Trophoblast cell (in vitro differentiated cells and primary cell): Measurements from ENCODE around the gene CD4.
A peak's percentile ranks its signal among the peaks of the same experiment; 100 is the strongest.

Experiments used
- DNase-seq, 2 donors: peaks; one replicate each; pipeline ENCODE4 v3.0.0-alpha.2; 2016
- H2AFZ ChIP-seq: 2 replicates; pipeline ENCODE4 v1.6.1; 2013; ENCODE audit warnings: low read length, moderate library complexity, mild to moderate bottlenecking; ENCODE audit not compliant: insufficient read depth, poor library complexity
- H2AK5ac ChIP-seq: 2 replicates; pipeline ENCODE4 v1.6.1; 2013; ENCODE audit warnings: mild to moderate bottlenecking, low read length
- H2BK120ac ChIP-seq: 2 replicates; pipeline ENCODE4 v1.6.1; 2013; ENCODE audit warnings: low read length, mild to moderate bottlenecking, moderate library complexity; ENCODE audit not compliant: insufficient read depth, poor library complexity
- H2BK12ac ChIP-seq: 2 replicates; pipeline ENCODE4 v1.6.1; 2013; ENCODE audit warnings: mild to moderate bottlenecking, low read length, moderate library complexity
- H2BK5ac ChIP-seq: 2 replicates; pipeline ENCODE4 v1.6.1; 2013; ENCODE audit warnings: low read length, low read depth, moderate library complexity, mild to moderate bottlenecking; ENCODE audit not compliant: poor library complexity
- H3K14ac ChIP-seq: 2 replicates; pipeline ENCODE4 v1.6.1; 2013; ENCODE audit warnings: mild to moderate bottlenecking, low read length
- H3K18ac ChIP-seq: 2 replicates; pipeline ENCODE4 v1.6.1; 2013; ENCODE audit warnings: mild to moderate bottlenecking, low read length
- H3K23ac ChIP-seq: 2 replicates; pipeline ENCODE4 v1.6.1; 2013; ENCODE audit warnings: low read length
- H3K27ac ChIP-seq: 2 replicates; pipeline ENCODE4 v1.5.1; 2013; ENCODE audit warnings: low read depth, mild to moderate bottlenecking, inconsistent platforms, low read length, moderate library complexity
- H3K27me3 ChIP-seq: 2 replicates; pipeline ENCODE4 v1.6.1; 2013; ENCODE audit warnings: inconsistent platforms, mild to moderate bottlenecking, low read length, moderate library complexity; ENCODE audit not compliant: insufficient read depth
- H3K36me3 ChIP-seq, 2 experiments: 1 replicate in 1 of 2; 2 replicates in 1 of 2; pipeline ENCODE4 v1.6.1; 2013; ENCODE audit warnings: low read length in 2 of 2, mild to moderate bottlenecking in 2 of 2, moderate library complexity in 1 of 2; ENCODE audit not compliant: insufficient read depth in 2 of 2, control insufficient read depth in 1 of 2
- H3K4ac ChIP-seq: 2 replicates; pipeline ENCODE4 v1.6.1; 2013; ENCODE audit warnings: low read depth, mild to moderate bottlenecking, low read length, moderate library complexity
- H3K4me1 ChIP-seq, 2 experiments: 1 replicate in 1 of 2; 2 replicates in 1 of 2; pipeline ENCODE4 v1.6.1; 2013; ENCODE audit warnings: low read length in 2 of 2, mild to moderate bottlenecking in 2 of 2, moderate library complexity in 1 of 2; ENCODE audit not compliant: insufficient read depth in 2 of 2, control insufficient read depth in 1 of 2
- H3K4me2 ChIP-seq: 2 replicates; pipeline ENCODE4 v1.6.1; 2013; ENCODE audit warnings: inconsistent platforms, mild to moderate bottlenecking, low read length, moderate library complexity
- H3K4me3 ChIP-seq: 2 replicates; pipeline ENCODE4 v1.5.1; 2013; ENCODE audit warnings: mild to moderate bottlenecking, low read depth, low read length, inconsistent platforms
- H3K79me1 ChIP-seq: one replicate; pipeline ENCODE4 v1.6.1; 2013; ENCODE audit warnings: low read length
- H3K79me2 ChIP-seq: 2 replicates; pipeline ENCODE4 v1.6.1; 2013; ENCODE audit warnings: low read length, mild to moderate bottlenecking; ENCODE audit not compliant: control insufficient read depth, insufficient read depth, poor library complexity
- H3K9ac ChIP-seq: 2 replicates; pipeline ENCODE4 v1.6.1; 2013; ENCODE audit warnings: mild to moderate bottlenecking, low read length
- H3K9me3 ChIP-seq: 2 replicates; pipeline ENCODE4 v1.6.1; 2013; ENCODE audit warnings: low read depth, mild to moderate bottlenecking, control low read depth, inconsistent platforms, low read length; ENCODE audit not compliant: insufficient read depth
- H4K12ac ChIP-seq: 2 replicates; pipeline ENCODE4 v1.6.1; 2013; ENCODE audit warnings: low read depth, mild to moderate bottlenecking, low read length, moderate library complexity
- H4K8ac ChIP-seq: 2 replicates; pipeline ENCODE4 v1.6.1; 2013; ENCODE audit warnings: low read depth, mild to moderate bottlenecking, low read length, moderate library complexity
- H4K91ac ChIP-seq: one replicate; pipeline ENCODE4 v1.6.1; 2013; ENCODE audit warnings: low read depth, mild to moderate bottlenecking, low read length, moderate library complexity
- WGBS: extraction: QIAGEN DNeasy Blood & Tissue Kit; methylation state at CpG from one replicate; pipeline ENCODE4 v1.1.7; 2013; ENCODE audit warnings: missing lambda C conversion rate; ENCODE audit not compliant: insufficient read length, insufficient coverage; ENCODE audit errors: extremely low coverage; 5-methylcytosine and 5-hydroxymethylcytosine counted together

The CD4 gene

GRCh38 chr12:6867413-6868210 is 78.3 kb downstream of the CD4 start, which contains the start of gene TPI1:
Gene TPI1 (plus strand): TSS chr12:6867531. CDS start chr12:6867567, 36 bp downstream.
- peak within 1 kb of the TSS; percentile 92 for H4K91ac ChIP-seq
- WGBS = no CpG with 5 or more reads among the region's 86 CpGs
- peaks cover 16% of the 10 kb centered on the region for H3K79me2 ChIP-seq
- H3K4me1 ChIP-seq = peaks cover 17 to 23% of the 10 kb centered on the region in 2 experiments
- peak within 1 kb of the TSS; percentile 99 for H3K14ac ChIP-seq
- H2BK5ac ChIP-seq = peak within 1 kb of the TSS; percentile 63
- H3K4ac ChIP-seq = peak within 1 kb of the TSS; percentile 93
- H2BK120ac ChIP-seq = peak within 1 kb of the TSS; percentile 48
- peak within 1 kb of the TSS; percentile 80 for H4K8ac ChIP-seq
- peaks cover 3% of the 10 kb centered on the region for H3K9me3 ChIP-seq
- H2BK12ac ChIP-seq = no peak within 1 kb of the TSS
- DNase-seq = peak; percentile 65 to 84
- H3K9ac ChIP-seq = peak within 1 kb of the TSS; percentile 83
- H3K36me3 ChIP-seq = peaks cover 55 to 60% of the 10 kb centered on the region in 2 experiments
- H3K27ac ChIP-seq = peak within 1 kb of the TSS; percentile 50
- peak within 1 kb of the TSS; percentile 89 for H3K4me2 ChIP-seq
- H3K4me3 ChIP-seq = peak within 1 kb of the TSS; percentile 97
- peak within 1 kb of the TSS; percentile 88 for H2AK5ac ChIP-seq
- peak within 1 kb of the TSS; percentile 61 for H4K12ac ChIP-seq
- no peaks in the 10 kb centered on the region for H3K27me3 ChIP-seq
- H2AFZ ChIP-seq = peak within 1 kb of the TSS; percentile 20
- peak within 1 kb of the TSS; percentile 99 for H3K18ac ChIP-seq
- peak within 1 kb of the TSS; percentile 24 for H3K23ac ChIP-seq
- H3K79me1 ChIP-seq = peaks cover 11% of the 10 kb centered on the region

GRCh38 chr12:6868211-6869048 is 79.1 kb downstream of the CD4 start:
- H3K9me3 ChIP-seq = peaks cover 3% of the 10 kb centered on the region
- no peak for DNase-seq
- WGBS = no CpG with 5 or more reads among the region's 22 CpGs

GRCh38 chr12:6869049-6870021 is 80.0 kb downstream of the CD4 start:
- Histone ChIP-seq H3K9me3 (peaks cover 3% of the 10 kb centered on the region), H3K27ac (no peak overlapping the region), H3K4me3 (no peak overlapping the region), H3K4me2 (peak overlapping the region; percentile 89), H4K12ac (no peak overlapping the region), H3K79me1 (peaks cover 20% of the 10 kb centered on the region), H2BK120ac (no peak overlapping the region), H2BK12ac (no peak overlapping the region), H2BK5ac (no peak overlapping the region), H3K79me2 (peaks cover 20% of the 10 kb centered on the region), H2AK5ac (no peak overlapping the region), H3K4ac (no peak overlapping the region), H3K14ac (no peak overlapping the region), H3K9ac (no peak overlapping the region), H4K8ac (no peak overlapping the region), H3K23ac (no peak overlapping the region), H3K4me1 (peaks cover 17 to 26% of the 10 kb centered on the region in 2 experiments), H2AFZ (no peak overlapping the region), H3K18ac (no peak overlapping the region), H3K27me3 (no peaks in the 10 kb centered on the region), H3K36me3 (peaks cover 40 to 45% of the 10 kb centered on the region in 2 experiments), H4K91ac (no peak overlapping the region)
- WGBS = no CpG with 5 or more reads among the region's 12 CpGs
- DNase-seq = peak; percentile 83 to 96

More at GRCh38 chr12:6868211-6869048, 79.1 kb downstream of the CD4 start:
- Histone ChIP-seq H2BK120ac (no peak overlapping the region), H2BK5ac (peak overlapping the region; percentile 63), H3K27me3 (no peaks in the 10 kb centered on the region), H4K12ac (peak overlapping the region; percentile 13), H3K4me1 (peaks cover 17 to 23% of the 10 kb centered on the region in 2 experiments), H3K4me2 (peak overlapping the region; percentile 89), H3K79me1 (peaks cover 15% of the 10 kb centered on the region), H3K14ac (peak overlapping the region; percentile 99), H4K91ac (peak overlapping the region; percentile 92), H3K18ac (peak overlapping the region; percentile 70), H4K8ac (peak overlapping the region; percentile 80), H2AK5ac (no peak overlapping the region), H3K79me2 (peaks cover 20% of the 10 kb centered on the region), H3K9ac (peak overlapping the region; percentile 83), H3K36me3 (peaks cover 49 to 53% of the 10 kb centered on the region in 2 experiments), H3K4me3 (peak overlapping the region; percentile 97), H3K4ac (peak overlapping the region; percentile 93), H3K23ac (no peak overlapping the region), H2AFZ (peak overlapping the region; percentile 20), H3K27ac (peak overlapping the region; percentile 14), H2BK12ac (no peak overlapping the region)
